Measurements from ENCODE around the gene DNMT1.
A peak's percentile ranks its signal among the peaks of the same experiment; 100 is the strongest.
"Not testable (repeated sequence)": the region's sequence is repeated elsewhere in the genome, so short reads cannot be mapped to it uniquely, and the experiment has no call there.

Gene DNMT1

DNA sequence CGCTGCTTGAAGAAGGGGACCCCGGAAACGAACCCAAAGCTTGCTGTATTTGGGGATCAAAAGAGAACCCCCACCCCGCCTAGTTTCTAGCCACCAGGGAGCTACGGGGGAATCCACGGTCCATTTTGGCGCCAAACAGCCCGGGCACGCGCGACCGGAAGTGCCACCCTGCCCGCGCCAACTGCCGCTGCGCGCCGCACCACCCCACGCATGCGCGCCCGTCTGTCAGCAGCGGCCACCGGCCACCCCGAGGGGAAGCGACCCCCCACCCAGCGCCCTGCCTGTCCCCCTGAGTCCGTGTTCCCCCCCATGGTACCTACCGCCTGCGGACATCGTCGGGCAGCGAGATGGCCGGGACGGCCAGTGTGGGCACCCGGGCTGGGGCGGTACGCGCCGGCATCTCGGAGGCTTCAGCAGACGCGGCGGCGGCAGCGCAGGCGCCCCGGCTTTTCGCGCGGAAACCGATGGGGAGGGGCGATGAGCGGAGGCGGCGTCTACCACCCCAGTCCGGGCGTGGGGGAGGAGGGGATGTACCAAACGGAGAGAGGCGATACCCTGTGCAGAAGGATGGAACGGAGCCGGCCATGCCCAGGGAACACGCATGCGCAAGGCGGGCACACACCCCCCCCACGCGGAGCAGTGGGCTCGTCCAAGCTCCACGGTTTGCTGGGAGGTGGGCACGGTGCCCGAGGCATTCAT lies at the start of gene DNMT1:
Gene DNMT1 (minus strand): TSS at position 454 of the 699 bp plus-strand sequence. CDS start 54 bp downstream, at position 400.
- Mint-ChIP-seq H3K27me3 (no peaks in the 10 kb centered on the region), H3K36me3 (peaks cover 11% of the 10 kb centered on the region), H3K4me3 (peak within 1 kb of the TSS; percentile 98), H3K4me1 (peaks cover 39% of the 10 kb centered on the region), H3K27ac (peak within 1 kb of the TSS; percentile 96), H3K9me3 (no peaks in the 10 kb centered on the region)

DNA sequence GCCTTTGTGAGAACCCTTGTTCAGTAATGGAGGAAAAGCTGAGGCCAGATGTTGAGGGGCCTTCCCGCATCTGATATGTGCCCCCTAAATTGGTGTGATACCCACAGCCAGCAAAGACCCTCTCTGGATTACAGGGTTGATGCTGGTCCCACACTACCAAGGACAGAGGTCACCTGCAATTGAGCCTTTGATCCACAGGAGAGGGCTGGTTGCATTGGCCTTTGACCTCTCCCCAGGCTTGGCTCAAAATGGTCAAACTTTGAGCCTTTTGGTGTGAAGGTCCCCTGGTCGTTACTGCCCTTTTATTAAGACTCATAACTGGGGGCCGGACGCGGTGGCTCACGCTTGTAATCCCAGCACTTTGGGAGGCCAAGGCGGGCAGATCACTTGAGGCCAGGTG lies 48.9 kb upstream of the DNMT1 start:
- Mint-ChIP-seq H3K36me3 (no peaks in the 10 kb centered on the region), H3K27me3 (no peaks in the 10 kb centered on the region), H3K27ac (no peak overlapping the region), H3K9me3 (no peaks in the 10 kb centered on the region), H3K4me3 (no peak overlapping the region), H3K4me1 (no peaks in the 10 kb centered on the region)

DNA sequence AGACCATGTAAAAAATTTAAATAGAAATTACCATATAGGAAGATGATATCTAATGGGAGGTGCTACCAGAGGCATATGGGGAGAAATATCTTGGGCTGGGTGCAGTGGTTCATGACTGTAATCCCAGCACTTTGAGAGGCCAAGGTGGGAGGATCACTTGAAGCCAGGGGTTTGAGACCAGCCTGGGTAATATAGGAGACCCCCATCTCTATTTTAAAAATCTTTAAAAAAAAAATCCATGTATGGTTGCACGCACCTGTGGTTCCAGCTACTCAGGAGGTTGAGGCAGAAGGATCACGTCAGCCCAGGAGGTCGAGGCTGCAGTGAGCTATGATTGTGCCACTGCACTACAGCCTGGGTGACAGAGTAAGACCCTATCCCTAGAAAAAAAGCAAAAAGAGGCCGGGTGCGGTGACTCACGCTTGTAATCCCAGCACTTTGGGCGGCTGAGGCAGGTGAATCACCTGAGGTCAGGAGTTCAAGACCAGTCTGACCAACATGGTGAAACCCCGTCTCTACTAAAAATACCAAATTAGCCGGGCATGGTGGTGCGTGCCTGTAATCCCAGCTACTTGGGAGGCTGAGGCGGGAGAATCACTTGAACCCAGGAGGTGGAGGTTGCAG lies 47.2 kb upstream of the DNMT1 start:
- H3K4me1 Mint-ChIP-seq, H3K4me3 Mint-ChIP-seq, H3K27ac Mint-ChIP-seq, H3K27me3 Mint-ChIP-seq, H3K9me3 Mint-ChIP-seq, H3K36me3 Mint-ChIP-seq: not testable (repeated sequence)

DNA sequence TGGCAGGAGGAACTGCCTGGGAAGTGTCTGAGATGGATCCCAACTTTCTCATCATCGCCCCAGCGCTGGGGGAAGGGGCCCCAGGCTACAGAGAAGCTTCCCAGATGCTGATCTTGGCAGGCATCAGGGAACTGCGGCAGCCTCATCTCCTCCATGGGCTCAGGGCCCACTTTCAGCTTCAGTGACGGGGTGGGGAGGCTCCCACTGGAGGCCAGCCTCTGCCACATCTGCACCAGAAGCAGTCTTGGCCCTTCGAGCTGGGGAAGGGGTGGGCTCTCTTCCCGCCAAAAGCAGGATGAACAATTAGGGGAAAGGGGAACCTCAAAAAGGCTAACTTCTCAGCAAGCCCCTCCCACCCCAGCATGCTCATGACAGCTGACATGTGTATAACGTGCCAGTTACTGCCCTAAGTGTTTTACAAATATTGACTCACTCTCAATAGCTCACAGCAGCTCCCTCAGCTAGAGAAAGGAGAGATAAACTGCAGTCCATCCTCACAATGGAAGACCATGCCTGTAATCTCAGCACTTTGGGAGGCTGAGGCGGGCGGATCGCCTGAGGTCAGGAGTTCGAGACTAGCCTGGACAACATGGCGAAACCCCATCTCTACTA lies 43.5 kb upstream of the DNMT1 start:
- no peaks in the 10 kb centered on the region for H3K27me3 Mint-ChIP-seq
- no peaks in the 10 kb centered on the region for H3K36me3 Mint-ChIP-seq
- H3K27ac Mint-ChIP-seq = no peak overlapping the region
- H3K4me1 Mint-ChIP-seq = peaks cover 15% of the 10 kb centered on the region
- no peaks in the 10 kb centered on the region for H3K9me3 Mint-ChIP-seq
- no peak overlapping the region for H3K4me3 Mint-ChIP-seq

GRCh38 chr19:10237702-10238101 lies 42.9 kb upstream of the DNMT1 start:
- Mint-ChIP-seq H3K4me1 (peaks cover 15% of the 10 kb centered on the region), H3K27ac (no peak overlapping the region), H3K9me3 (no peaks in the 10 kb centered on the region), H3K27me3 (no peaks in the 10 kb centered on the region), H3K36me3 (no peaks in the 10 kb centered on the region), H3K4me3 (no peak overlapping the region)

GRCh38 chr19:10235409-10235808 lies 40.7 kb upstream of the DNMT1 start:
- peak overlapping the region; percentile 58 for H3K4me3 Mint-ChIP-seq
- not testable (repeated sequence) for H3K9me3 Mint-ChIP-seq, H3K27me3 Mint-ChIP-seq, H3K36me3 Mint-ChIP-seq
- H3K4me1 Mint-ChIP-seq = peaks cover 15% of the 10 kb centered on the region
- H3K27ac Mint-ChIP-seq = peak overlapping the region; percentile 99

DNA sequence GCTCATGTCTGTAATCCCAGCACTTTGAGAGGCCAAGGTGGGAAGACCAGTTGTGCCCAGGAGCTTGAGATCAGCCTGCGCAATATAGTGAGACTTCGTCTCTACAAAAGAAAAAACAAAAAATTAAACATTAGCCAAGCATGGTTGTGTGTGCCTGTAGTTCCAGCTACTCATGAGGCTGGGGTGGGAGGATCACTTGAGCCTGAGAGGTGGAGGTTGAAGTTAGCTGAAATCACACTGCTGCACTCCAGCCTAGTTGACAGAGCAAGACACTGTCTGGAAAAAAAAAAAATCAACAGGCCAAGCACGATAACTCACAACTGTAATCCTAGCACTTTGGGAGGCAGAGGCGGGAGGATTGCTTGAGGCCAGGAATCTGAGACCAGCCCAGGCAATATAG lies 40.2 kb upstream of the DNMT1 start:
- Mint-ChIP-seq H3K4me1 (peaks cover 15% of the 10 kb centered on the region), H3K4me3 (peak overlapping the region; percentile 58), H3K27ac (peak overlapping the region; percentile 46), H3K9me3 (no peaks in the 10 kb centered on the region), H3K27me3 (no peaks in the 10 kb centered on the region), H3K36me3 (no peaks in the 10 kb centered on the region)

DNA sequence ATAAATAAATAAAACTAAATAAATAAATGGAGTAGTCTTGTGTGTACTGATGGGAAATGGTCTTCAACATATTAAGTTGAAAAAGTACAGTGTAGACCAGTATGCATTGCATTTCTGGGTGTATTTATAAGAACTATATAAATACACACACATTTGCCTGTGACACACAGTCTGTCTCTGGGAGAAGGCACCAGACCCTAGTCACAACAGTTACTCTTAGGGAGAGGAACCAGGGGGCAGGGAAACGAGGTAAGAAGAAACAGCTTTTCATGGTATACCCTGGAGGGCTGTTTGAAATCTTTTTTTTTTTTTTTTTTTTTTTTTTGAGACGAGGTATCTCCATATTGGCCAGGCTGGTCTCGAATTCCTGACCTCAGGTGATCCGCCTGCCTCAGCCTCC lies 39.2 kb upstream of the DNMT1 start:
- Mint-ChIP-seq H3K4me3 (no peak overlapping the region), H3K27ac (peak overlapping the region; percentile 68), H3K27me3 (no peaks in the 10 kb centered on the region), H3K9me3 (no peaks in the 10 kb centered on the region), H3K4me1 (peaks cover 22% of the 10 kb centered on the region), H3K36me3 (no peaks in the 10 kb centered on the region)

- H3K27ac Mint-ChIP-seq = peak overlapping the region; percentile 82
- no peaks in the 10 kb centered on the region for H3K36me3 Mint-ChIP-seq
- no peaks in the 10 kb centered on the region for H3K27me3 Mint-ChIP-seq
- H3K4me3 Mint-ChIP-seq = peak overlapping the region; percentile 80
- peaks cover 22% of the 10 kb centered on the region for H3K4me1 Mint-ChIP-seq
- H3K9me3 Mint-ChIP-seq = no peaks in the 10 kb centered on the region
Measured at GRCh38 chr19:10231612-10232228, 37.0 kb upstream of the DNMT1 start.

GRCh38 chr19:10230861-10231611 lies 36.3 kb upstream of the DNMT1 start, which contains the start of gene S1PR2:
TSS of gene S1PR2 (minus strand) at chr19:10231331. CDS start at chr19:10224905, 6,426 bp downstream.
- Mint-ChIP-seq H3K4me1 (peaks cover 20% of the 10 kb centered on the region), H3K4me3 (peak within 1 kb of the TSS; percentile 89), H3K36me3 (no peaks in the 10 kb centered on the region), H3K27ac (peak within 1 kb of the TSS; percentile 82), H3K9me3 (no peaks in the 10 kb centered on the region), H3K27me3 (no peaks in the 10 kb centered on the region)

DNA sequence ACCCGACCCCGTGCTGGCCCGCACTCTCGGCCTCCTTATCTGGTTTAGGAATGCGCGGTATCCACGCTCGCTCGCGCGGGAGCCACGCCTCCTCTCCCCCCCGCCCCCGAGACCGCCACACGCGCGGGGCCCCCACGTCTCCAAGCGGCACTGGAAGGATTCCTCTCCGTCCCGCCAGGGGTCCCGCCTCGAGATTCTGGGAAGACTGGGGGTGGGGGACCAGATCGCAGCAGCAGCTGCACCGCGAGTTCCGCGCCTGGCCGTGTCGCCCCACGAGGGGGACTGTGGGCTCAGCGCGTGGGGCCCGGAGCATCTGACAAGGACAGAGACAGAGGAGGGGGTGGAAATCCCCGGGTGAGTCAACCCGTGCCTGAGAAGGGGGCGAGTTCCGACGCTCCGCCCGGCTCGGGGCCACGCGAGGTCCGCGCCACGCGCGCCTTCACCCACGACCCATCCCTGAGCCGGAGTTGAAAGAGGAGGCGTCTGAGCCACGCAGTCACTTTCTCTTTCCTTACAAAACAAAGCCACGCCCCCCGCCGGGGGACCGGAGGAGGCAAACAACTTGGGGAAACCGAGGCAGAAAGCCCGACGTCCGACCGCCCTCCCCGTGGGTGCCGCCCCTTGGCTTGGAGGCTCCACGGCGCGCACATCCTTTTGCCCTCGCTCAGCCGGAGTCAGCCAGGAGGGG lies 35.6 kb upstream of the DNMT1 start:
- Mint-ChIP-seq H3K9me3 (no peaks in the 10 kb centered on the region), H3K27ac (peak overlapping the region; percentile 62), H3K4me3 (peak overlapping the region; percentile 89), H3K4me1 (peaks cover 15% of the 10 kb centered on the region), H3K36me3 (no peaks in the 10 kb centered on the region), H3K27me3 (no peaks in the 10 kb centered on the region)

- Mint-ChIP-seq H3K4me1 (peaks cover 10% of the 10 kb centered on the region), H3K4me3 (peak overlapping the region; percentile 61), H3K36me3 (peaks cover 2% of the 10 kb centered on the region), H3K27me3 (no peaks in the 10 kb centered on the region), H3K27ac (no peak overlapping the region), H3K9me3 (no peaks in the 10 kb centered on the region)
Measured at GRCh38 chr19:10228920-10229319, 34.2 kb upstream of the DNMT1 start.

GRCh38 chr19:10228393-10228792 lies 33.6 kb upstream of the DNMT1 start:
- Mint-ChIP-seq H3K36me3 (peaks cover 2% of the 10 kb centered on the region), H3K9me3 (no peaks in the 10 kb centered on the region), H3K27me3 (no peaks in the 10 kb centered on the region), H3K4me1 (peaks cover 10% of the 10 kb centered on the region), H3K27ac (no peak overlapping the region), H3K4me3 (no peak overlapping the region)

- no peaks in the 10 kb centered on the region for H3K9me3 Mint-ChIP-seq
- H3K27ac Mint-ChIP-seq = no peak overlapping the region
- H3K27me3 Mint-ChIP-seq = no peaks in the 10 kb centered on the region
- peaks cover 10% of the 10 kb centered on the region for H3K4me1 Mint-ChIP-seq
- peaks cover 4% of the 10 kb centered on the region for H3K36me3 Mint-ChIP-seq
- H3K4me3 Mint-ChIP-seq = no peak overlapping the region
Measured at GRCh38 chr19:10227026-10227971, 32.5 kb upstream of the DNMT1 start.

All from activated naive CD4-positive, alpha-beta T cell treated with anti-CD3 and anti-CD28 coated beads, Interleukin-2, amount 50 U/mL, for 24 hours (primary cell).